Kidney epithelial cell (primary cell): ENCODE data around the gene CCDC15. TPM values are rescaled to one million over a fixed set of nuclear protein-coding genes. Genes with fewer than 3 reads are reported as not detected.

ENCODE experiments used
- DNase-seq: peaks from one replicate; pipeline ENCODE4 v3.0.0-alpha.2; 2010; ENCODE audit warnings: low read depth
- H3K27me3 ChIP-seq: 2 replicates; pipeline ENCODE4 v1.6.0; 2011; ENCODE audit warnings: low read length; ENCODE audit not compliant: control insufficient read depth, insufficient read depth
- H3K36me3 ChIP-seq: 2 replicates; pipeline ENCODE4 v1.5.1; 2011; ENCODE audit warnings: low read length; ENCODE audit not compliant: control insufficient read depth, insufficient read depth
- H3K4me3 ChIP-seq: 2 replicates; pipeline ENCODE4 v1.5.1; 2011; ENCODE audit warnings: low read depth, mild to moderate bottlenecking, control low read depth, low read length
- CTCF ChIP-seq: IDR thresholded peaks from 2 replicates; pipeline ENCODE4 v1.5.1; 2011; ENCODE audit warnings: mild to moderate bottlenecking, moderate library complexity, low read length, control low read depth, inconsistent platforms; ENCODE audit not compliant: insufficient read depth, poor library complexity, severe bottlenecking
- total RNA-seq: library from RNA; depleted of rRNA; stranded (reverse); fragments of >200 nt; gene quantifications from 2 replicates; pipeline ENCODE4 v1.2.3, GENCODE V29; 2015

CCDC15 gene
- total RNA-seq, 1 donor from 2014 or later = 3.1 TPM

DNA sequence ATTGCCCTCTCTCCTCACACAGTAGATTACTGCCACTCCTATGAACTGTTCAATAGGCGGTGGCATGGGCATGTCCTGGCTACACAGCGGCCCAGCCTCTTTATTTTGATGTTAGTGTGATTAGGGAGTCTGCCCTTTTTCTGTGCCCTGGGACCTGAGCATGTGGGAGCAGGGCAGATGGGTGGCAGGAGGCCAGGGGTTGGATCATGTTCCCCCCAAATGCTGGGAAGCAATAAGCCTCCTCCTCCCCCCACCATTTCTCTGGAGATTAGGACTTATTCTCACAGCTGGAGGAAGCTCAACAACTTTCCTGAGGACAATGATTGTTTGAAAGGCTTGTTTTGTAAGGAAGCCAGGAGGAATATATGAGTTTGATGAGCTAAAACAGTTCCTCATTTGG, 34.1 kb upstream of the CCDC15 start:
- Histone ChIP-seq H3K4me3 (no peak overlapping the region), H3K27me3 (no peaks in the 10 kb centered on the region), H3K36me3 (no peaks in the 10 kb centered on the region)
- TF ChIP-seq CTCF = no peak
- no peak for DNase-seq

GRCh38 chr11:124920356-124920755, 33.6 kb upstream of the CCDC15 start:
- Histone ChIP-seq H3K36me3 (no peaks in the 10 kb centered on the region), H3K27me3 (no peaks in the 10 kb centered on the region), H3K4me3 (no peak overlapping the region)
- DNase-seq = no peak
- TF ChIP-seq CTCF = no peak

DNA sequence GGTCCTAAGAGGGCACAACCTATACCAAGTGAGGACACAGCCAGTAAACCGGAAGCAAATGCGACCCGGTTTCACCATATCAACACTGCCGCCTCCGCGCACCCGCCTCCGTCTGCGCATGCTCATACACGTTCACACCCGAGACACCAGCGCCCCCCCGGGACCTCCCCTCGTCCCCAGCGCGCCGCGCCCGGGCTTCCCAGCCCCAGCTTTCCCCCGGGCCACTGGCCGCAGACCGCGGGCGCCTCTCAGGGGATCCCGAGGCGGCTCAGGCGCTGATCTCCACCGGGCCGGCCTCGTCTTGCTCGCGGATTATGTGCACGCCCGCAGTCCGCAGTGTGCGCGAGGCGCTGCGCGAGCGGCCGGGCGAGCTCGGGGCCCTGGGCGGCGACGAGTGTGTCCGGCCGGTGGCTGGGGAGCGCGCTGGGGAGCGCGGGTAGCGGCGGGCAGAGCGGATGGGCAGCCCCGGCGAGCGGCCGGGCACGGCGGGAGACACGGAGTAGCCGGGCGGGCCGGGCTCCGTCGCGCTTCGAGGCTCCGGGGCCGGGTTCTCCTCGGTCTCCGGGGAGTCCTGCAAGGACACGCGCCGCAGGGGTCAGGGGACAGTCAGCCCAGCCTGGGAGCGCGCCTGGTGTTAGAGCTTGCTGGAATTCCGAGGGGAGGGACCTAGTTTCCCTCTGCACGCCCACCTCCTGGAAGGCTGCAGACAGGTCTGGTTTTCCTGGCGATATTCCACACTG, 33.0 kb upstream of the CCDC15 start:
- Histone ChIP-seq H3K27me3 (no peaks in the 10 kb centered on the region), H3K4me3 (peak overlapping the region; percentile 43), H3K36me3 (no peaks in the 10 kb centered on the region)
- no peak for TF ChIP-seq CTCF
- no peak for DNase-seq

DNA sequence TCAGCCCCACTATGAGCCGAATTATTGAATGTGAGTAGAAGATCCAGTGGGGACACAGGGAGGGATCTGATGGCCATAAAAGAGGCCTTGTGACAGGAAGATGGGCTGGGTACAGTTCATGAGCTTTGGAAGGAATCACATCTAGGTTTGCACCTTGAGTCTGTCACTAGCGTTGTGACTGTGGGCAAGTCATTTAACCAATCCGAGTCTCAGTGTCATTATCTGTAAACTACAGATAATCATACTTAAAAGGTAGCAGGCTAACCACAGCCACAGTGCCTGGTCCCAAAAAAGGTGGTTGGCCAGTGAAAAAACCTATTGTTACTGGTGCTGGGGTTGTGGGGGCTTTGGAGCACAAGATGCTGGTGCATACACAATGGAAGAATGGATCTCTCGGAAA, 31.2 kb upstream of the CCDC15 start:
- Histone ChIP-seq H3K36me3 (no peaks in the 10 kb centered on the region), H3K4me3 (no peak overlapping the region), H3K27me3 (no peaks in the 10 kb centered on the region)
- no peak for TF ChIP-seq CTCF
- DNase-seq = no peak

DNA sequence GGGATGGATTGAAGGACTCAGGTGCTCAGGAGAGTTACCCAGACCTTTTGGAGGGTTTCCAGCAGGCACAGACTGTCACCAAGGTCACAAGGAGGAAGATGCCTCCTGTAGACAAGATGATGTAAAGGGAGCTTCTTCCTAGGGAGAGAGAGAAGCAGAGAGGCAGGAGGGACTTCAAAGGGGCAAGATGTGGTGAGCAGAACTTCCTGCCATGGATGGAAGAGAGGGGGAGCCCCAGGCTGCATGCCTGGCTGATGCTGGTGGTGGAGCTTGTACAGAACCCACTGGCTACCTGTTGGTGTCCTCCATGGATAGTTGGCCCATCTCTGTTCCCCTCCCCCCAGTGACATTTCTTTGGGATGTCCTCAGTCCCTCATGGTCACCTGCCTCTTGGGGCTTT, 30.7 kb upstream of the CCDC15 start:
- no peak for DNase-seq
- no peak for TF ChIP-seq CTCF

DNA sequence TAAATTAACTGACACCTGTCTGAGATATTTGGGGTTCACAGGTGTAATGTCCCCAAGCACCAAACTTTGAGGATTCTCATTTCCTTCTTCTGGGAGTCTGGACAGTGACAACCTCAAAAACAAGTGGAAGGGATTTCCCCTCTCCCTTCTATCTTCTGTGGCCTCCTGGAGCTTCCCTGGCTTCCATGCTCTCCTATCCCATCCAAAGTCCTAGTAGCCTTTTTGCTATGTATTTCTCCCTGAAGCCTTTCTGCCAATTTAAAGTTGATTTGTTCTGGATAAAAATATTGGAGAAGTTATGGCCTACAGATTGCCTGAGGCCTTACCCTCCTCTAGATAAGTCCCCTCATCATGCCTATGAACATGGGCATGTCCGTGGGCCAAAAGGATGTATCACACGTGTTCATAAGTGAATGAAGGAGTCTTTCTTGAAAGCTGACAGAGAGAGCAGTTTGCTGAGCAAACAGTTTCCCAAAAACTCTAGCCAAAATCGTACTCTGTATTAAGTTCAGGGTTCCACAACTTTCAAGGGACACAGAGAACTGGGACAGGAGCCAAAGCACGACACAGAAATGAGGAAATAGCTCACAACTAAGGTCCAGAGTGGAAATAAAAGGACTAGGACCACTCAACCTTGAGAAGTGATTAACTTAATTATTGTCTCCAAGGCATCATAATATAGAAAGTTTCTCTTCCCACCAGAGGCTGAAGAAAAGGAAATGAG, 24.9 kb upstream of the CCDC15 start:
- Histone ChIP-seq H3K4me3 (no peak overlapping the region), H3K27me3 (no peaks in the 10 kb centered on the region), H3K36me3 (no peaks in the 10 kb centered on the region)
- TF ChIP-seq CTCF = no peak
- DNase-seq = no peak

More for the DNA sequence above, 30.7 kb upstream of the CCDC15 start:
- Histone ChIP-seq H3K4me3 (no peak overlapping the region), H3K27me3 (no peaks in the 10 kb centered on the region), H3K36me3 (no peaks in the 10 kb centered on the region)
